ENCODE data around the gene FANCC.

DNA sequence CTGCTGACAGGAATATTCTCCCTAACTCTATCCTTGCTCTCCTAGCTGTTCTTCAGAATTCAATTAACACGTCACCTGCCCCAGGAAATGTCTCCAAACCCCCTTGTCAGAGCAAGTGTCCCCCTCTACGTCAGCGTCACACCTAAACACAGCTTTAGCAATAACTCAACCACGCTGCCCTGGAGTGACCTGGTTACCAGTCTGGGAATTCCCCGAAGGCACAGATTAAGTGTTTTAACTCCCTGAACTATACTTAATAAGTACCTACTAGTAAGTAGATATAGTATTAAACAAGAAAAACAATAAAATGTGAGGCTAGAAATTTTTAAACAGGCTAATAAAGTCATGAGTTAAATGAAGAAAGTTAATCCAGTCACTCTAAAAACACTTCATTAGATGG lies 78.4 kb downstream of the FANCC start:
- TF ChIP-seq, protein P1, sequence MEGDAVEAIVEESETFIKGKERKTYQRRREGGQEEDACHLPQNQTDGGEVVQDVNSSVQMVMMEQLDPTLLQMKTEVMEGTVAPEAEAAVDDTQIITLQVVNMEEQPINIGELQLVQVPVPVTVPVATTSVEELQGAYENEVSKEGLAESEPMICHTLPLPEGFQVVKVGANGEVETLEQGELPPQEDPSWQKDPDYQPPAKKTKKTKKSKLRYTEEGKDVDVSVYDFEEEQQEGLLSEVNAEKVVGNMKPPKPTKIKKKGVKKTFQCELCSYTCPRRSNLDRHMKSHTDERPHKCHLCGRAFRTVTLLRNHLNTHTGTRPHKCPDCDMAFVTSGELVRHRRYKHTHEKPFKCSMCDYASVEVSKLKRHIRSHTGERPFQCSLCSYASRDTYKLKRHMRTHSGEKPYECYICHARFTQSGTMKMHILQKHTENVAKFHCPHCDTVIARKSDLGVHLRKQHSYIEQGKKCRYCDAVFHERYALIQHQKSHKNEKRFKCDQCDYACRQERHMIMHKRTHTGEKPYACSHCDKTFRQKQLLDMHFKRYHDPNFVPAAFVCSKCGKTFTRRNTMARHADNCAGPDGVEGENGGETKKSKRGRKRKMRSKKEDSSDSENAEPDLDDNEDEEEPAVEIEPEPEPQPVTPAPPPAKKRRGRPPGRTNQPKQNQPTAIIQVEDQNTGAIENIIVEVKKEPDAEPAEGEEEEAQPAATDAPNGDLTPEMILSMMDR (IDR thresholded peaks at IDR 0.05; ENCODE audit: insufficient read depth, low read depth, low read length): no peak
- no peak for TF ChIP-seq EZH2 (IDR thresholded peaks at IDR 0.05; ENCODE audit: insufficient read depth, low read length)
